CD14-positive monocyte (primary cell): Measurements from ENCODE around the gene EPHA8. TPM values are rescaled to one million over a fixed set of nuclear protein-coding genes. Genes with fewer than 3 reads are reported as not detected.

Experiments
- DNase-seq, 3 donors: peaks; one replicate each; pipeline ENCODE4 v3.0.0-alpha.2; 2011 to 2022
- H2AFZ ChIP-seq: 2 replicates; pipeline ENCODE4 v1.6.0; 2012; ENCODE audit warnings: mild to moderate bottlenecking, low read depth, low read length, inconsistent platforms; ENCODE audit not compliant: insufficient read depth, poor library complexity, severe bottlenecking
- H3K27ac ChIP-seq, 2 donors: 1 replicate in 1 of 2; 2 replicates in 1 of 2; pipeline ENCODE4 v1.5.1; 2012 to 2013; ENCODE audit warnings: low read length in 2 of 2, control low read depth in 1 of 2, inconsistent platforms in 1 of 2, low read depth in 1 of 2, mild to moderate bottlenecking in 1 of 2
- H3K27me3 ChIP-seq, 2 donors: one replicate each; pipeline versions ENCODE4 v1.6.0 to v1.6.1; 2011 to 2013; ENCODE audit warnings: low read length in 2 of 2; ENCODE audit not compliant: control insufficient read depth in 2 of 2, insufficient read depth in 2 of 2
- H3K36me3 ChIP-seq, 2 donors: replicated peaks in 1 of 2; 1 replicate in 1 of 2; 2 replicates in 1 of 2; pipeline versions ENCODE4 v1.5.1 to v1.6.1; 2012 to 2013; ENCODE audit warnings: low read length in 2 of 2, control low read depth in 1 of 2, inconsistent platforms in 1 of 2, mild to moderate bottlenecking in 1 of 2; ENCODE audit not compliant: insufficient read depth in 2 of 2, control insufficient read depth in 1 of 2
- H3K4me1 ChIP-seq, 2 donors: 1 replicate in 1 of 2; 2 replicates in 1 of 2; pipeline versions ENCODE4 v1.5.1 to v1.6.1; 2012 to 2013; ENCODE audit warnings: low read length in 2 of 2, control low read depth in 1 of 2, inconsistent platforms in 1 of 2, mild to moderate bottlenecking in 1 of 2, moderate library complexity in 1 of 2; ENCODE audit not compliant: insufficient read depth in 2 of 2, control insufficient read depth in 1 of 2
- H3K4me2 ChIP-seq: replicated peaks from 2 replicates; pipeline ENCODE3; 2012; ENCODE audit warnings: low read length, moderate library complexity, mild to moderate bottlenecking; ENCODE audit not compliant: poor library complexity, severe bottlenecking; ENCODE audit errors: extremely low read depth
- H3K4me3 ChIP-seq, 3 experiments: fragments of 200-600 bp in 1 of 3; sonication (generic) in 1 of 3; replicated peaks in 1 of 3; 1 replicate in 2 of 3; 2 replicates in 1 of 3; pipeline ENCODE4 v1.5.1; 2011 to 2013; ENCODE audit warnings: low read length in 3 of 3, mild to moderate bottlenecking in 3 of 3, control low read depth in 2 of 3, low read depth in 2 of 3, inconsistent platforms in 1 of 3, moderate library complexity in 1 of 3
- H3K79me2 ChIP-seq: 2 replicates; pipeline ENCODE4 v1.6.0; 2012; ENCODE audit warnings: mild to moderate bottlenecking, control low read depth, inconsistent platforms, low read length, moderate library complexity; ENCODE audit not compliant: insufficient read depth
- H3K9ac ChIP-seq: 2 replicates; pipeline ENCODE4 v1.6.0; 2017; ENCODE audit warnings: low read length, mild to moderate bottlenecking; ENCODE audit not compliant: insufficient read depth, poor library complexity, severe bottlenecking
- H3K9me3 ChIP-seq, 2 donors: replicated peaks in 1 of 2; 1 replicate in 1 of 2; 2 replicates in 1 of 2; pipeline versions ENCODE4 v1.5.1 to v1.6.1; 2012 to 2013; ENCODE audit warnings: low read length in 2 of 2, control low read depth in 1 of 2; ENCODE audit not compliant: control insufficient read depth in 1 of 2, insufficient read depth in 1 of 2
- H4K20me1 ChIP-seq: 2 replicates; pipeline ENCODE4 v1.6.0; 2012; ENCODE audit warnings: mild to moderate bottlenecking, low read length, control low read depth, moderate library complexity; ENCODE audit not compliant: insufficient read depth
- H3K27ac Mint-ChIP-seq, 7 donors: one replicate each; pipeline ENCODE4 v1.8.0; 2020; ENCODE audit warnings: mild to moderate bottlenecking in 7 of 7, mixed read lengths in 7 of 7, moderate library complexity in 6 of 7, inconsistent platforms in 2 of 7
- H3K27me3 Mint-ChIP-seq, 3 donors: one replicate each; pipeline ENCODE4 v1.8.0; 2021 to 2022; ENCODE audit warnings: low read depth in 3 of 3, mild to moderate bottlenecking in 3 of 3, mixed read lengths in 3 of 3, moderate library complexity in 3 of 3, inconsistent platforms in 1 of 3
- H3K36me3 Mint-ChIP-seq, 2 donors: one replicate each; pipeline ENCODE4 v1.8.0; 2020; ENCODE audit warnings: mixed read lengths in 2 of 2, inconsistent platforms in 1 of 2, mild to moderate bottlenecking in 1 of 2
- H3K4me1 Mint-ChIP-seq: one replicate; pipeline ENCODE4 v1.8.0; 2020; ENCODE audit warnings: mild to moderate bottlenecking, mixed read lengths
- H3K4me3 Mint-ChIP-seq, 2 donors: one replicate each; pipeline ENCODE4 v1.8.0; 2020; ENCODE audit warnings: mild to moderate bottlenecking in 2 of 2, mixed read lengths in 2 of 2, moderate library complexity in 1 of 2
- H3K9me3 Mint-ChIP-seq, 7 donors: one replicate each; pipeline ENCODE4 v1.8.0; 2020 to 2022; ENCODE audit warnings: mixed read lengths in 7 of 7, mild to moderate bottlenecking in 6 of 7, moderate library complexity in 6 of 7, inconsistent platforms in 2 of 7
- WGBS: methylation state at CpG from one replicate; pipeline ENCODE4 v1.1.5; 2013; ENCODE audit warnings: missing lambda C conversion rate; ENCODE audit not compliant: insufficient coverage; 5-methylcytosine and 5-hydroxymethylcytosine counted together
- intact Hi-C, 2 donors: fragments of 100-400 bp; cut with micrococcal nuclease; formaldehyde crosslinking; loops; one replicate each; pipeline versions ENCODE4 v1.15.0 to v1.15.1; 2023
- polyA plus RNA-seq, 3 donors: library from polyadenylated mRNA; depleted of rRNA in 1 of 3; unstranded in 2 of 3; stranded (reverse) in 1 of 3; fragments of 300-500 nt in 2 of 3; fragments of >200 nt in 1 of 3; fragmentation: Illumina TruSeq in 2 of 3; gene quantifications; 1 replicate in 2 of 3; 2 replicates in 1 of 3; pipeline ENCODE4 v1.2.3, GENCODE V29; 2012 to 2021
- TF ChIP-seq, protein P1 (sequence below): fragments of 200-600 bp; IDR thresholded peaks from one replicate; pipeline ENCODE4 v1.8.0; 2022; ENCODE audit warnings: antibody characterized with exemption, mild to moderate bottlenecking

Gene EPHA8
- polyA plus RNA-seq, 3 donors, result 0.04 TPM; not detected in 2

DNA sequence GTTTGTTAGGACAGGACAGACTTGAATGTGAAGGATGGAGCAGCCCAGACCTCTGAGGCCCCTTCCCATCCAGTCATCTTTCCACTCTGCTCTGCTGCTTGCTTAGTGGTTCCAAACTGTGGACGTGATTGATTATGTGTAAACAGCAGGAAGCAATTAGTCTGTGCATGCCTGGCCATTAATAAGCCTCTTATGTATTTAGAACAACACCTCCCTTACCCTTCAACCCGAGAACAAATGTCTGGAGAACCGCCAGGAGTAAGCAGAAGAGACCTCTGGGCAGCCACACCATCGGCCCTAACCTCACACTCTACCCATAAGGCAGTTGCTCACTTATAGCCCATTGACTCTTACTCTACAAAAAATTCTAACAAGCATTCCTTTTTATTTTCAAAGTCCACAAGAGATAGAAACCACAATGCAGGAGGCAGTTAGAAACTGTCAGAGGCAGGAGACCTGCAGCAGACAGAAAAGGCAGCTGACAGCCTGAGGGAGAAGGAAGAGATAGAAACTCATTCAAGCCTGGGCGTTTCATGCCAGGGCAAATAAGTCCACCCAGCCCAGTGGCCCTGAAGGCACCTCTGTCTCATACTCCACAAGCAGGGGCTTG lies 5.8 kb upstream of the EPHA8 start:
- Histone ChIP-seq H3K27me3 (peaks cover 8 to 32% of the 10 kb centered on the region in 2 donors), H2AFZ (no peak overlapping the region), H3K4me3 (no peak overlapping the region), H3K27ac (no peak overlapping the region), H3K9ac (no peak overlapping the region), H4K20me1 (no peaks in the 10 kb centered on the region), H3K36me3 (no peaks in the 10 kb centered on the region), H3K4me2 (no peak overlapping the region), H3K4me1 (no peaks in the 10 kb centered on the region), H3K9me3 (no peaks in the 10 kb centered on the region), H3K79me2 (no peaks in the 10 kb centered on the region)
- peaks cover 0 to 3% (median 0%) of the 10 kb centered on the region in 7 donors for H3K9me3 Mint-ChIP-seq
- H3K27ac Mint-ChIP-seq, result no peak overlapping the region
- DNase-seq, result no peak
- H3K36me3 Mint-ChIP-seq, result no peaks in the 10 kb centered on the region
- TF ChIP-seq, protein P1, sequence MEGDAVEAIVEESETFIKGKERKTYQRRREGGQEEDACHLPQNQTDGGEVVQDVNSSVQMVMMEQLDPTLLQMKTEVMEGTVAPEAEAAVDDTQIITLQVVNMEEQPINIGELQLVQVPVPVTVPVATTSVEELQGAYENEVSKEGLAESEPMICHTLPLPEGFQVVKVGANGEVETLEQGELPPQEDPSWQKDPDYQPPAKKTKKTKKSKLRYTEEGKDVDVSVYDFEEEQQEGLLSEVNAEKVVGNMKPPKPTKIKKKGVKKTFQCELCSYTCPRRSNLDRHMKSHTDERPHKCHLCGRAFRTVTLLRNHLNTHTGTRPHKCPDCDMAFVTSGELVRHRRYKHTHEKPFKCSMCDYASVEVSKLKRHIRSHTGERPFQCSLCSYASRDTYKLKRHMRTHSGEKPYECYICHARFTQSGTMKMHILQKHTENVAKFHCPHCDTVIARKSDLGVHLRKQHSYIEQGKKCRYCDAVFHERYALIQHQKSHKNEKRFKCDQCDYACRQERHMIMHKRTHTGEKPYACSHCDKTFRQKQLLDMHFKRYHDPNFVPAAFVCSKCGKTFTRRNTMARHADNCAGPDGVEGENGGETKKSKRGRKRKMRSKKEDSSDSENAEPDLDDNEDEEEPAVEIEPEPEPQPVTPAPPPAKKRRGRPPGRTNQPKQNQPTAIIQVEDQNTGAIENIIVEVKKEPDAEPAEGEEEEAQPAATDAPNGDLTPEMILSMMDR, result no peak
- intact Hi-C loops, result no loop called here
- 55% methylated on average over 3 of the region's 5 CpGs for WGBS
- peaks cover 43 to 80% (median 59%) of the 10 kb centered on the region in 3 donors for H3K27me3 Mint-ChIP-seq
- H3K4me1 Mint-ChIP-seq, result no peaks in the 10 kb centered on the region
- H3K4me3 Mint-ChIP-seq, result peak overlapping the region in 1 of 2 donors; percentile 8

DNA sequence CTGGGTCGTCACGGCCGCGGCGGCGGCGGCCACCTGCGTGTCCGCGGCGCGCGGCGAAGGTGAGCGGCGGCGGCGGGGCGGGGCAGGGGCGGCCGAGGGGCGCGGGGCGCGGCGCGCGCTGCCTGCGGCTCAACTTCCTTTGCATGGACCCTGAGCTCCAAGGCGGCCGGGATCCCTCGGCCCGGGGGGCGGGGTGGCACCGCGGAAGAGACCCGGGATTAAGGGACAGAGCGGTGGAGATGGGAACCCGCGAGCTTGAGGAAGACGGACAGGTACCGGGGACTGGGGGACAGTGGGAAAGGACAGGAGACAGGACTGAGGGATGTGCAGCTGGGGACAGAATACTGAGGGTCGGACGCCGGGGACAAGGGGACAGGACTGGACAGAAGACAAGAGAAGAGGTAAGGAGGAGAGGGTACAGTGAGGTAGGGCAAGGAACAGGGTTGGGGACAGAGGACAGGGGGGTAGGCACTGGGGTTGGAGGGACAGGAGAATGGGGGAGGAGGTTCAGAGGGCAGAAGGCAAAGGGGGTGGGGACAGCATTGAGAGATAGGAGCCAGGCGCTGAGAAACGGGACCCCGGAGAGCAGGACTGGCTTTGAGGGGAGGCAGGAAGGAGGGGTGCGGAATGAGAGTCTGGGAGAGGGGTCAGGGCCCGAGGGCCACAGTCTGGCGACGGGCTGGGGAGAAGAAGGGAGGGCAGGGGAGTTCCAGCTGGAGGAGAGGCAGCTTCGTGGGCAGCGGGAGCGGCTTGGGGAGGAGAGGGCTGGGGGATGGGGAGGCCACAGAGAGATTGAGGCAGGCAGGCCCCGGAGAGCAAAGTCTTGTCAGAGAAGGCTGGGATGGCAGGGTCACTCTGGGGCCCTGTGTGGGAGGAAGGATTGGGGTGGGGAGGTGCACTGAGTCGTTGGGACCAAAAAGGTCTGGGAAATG lies 648 bp downstream of the EPHA8 start:
- Mint-ChIP-seq H3K36me3 (peaks cover 0 to 2% of the 10 kb centered on the region in 2 donors), H3K9me3 (peaks cover 0 to 15% (median 2%) of the 10 kb centered on the region in 7 donors), H3K4me3 (peak overlapping the region in 1 of 2 donors; percentile 75), H3K27ac (no peak overlapping the region), H3K4me1 (no peaks in the 10 kb centered on the region), H3K27me3 (peaks cover 42 to 61% (median 54%) of the 10 kb centered on the region in 3 donors)
- no peak overlapping the region for H3K27ac ChIP-seq
- H3K9me3 ChIP-seq, result no peaks in the 10 kb centered on the region
- H3K4me3 ChIP-seq, result no peak overlapping the region
- peaks cover 14 to 40% of the 10 kb centered on the region in 2 donors for H3K27me3 ChIP-seq
- H3K79me2 ChIP-seq, result no peaks in the 10 kb centered on the region
- H3K9ac ChIP-seq, result no peak overlapping the region
- H3K4me1 ChIP-seq, result no peaks in the 10 kb centered on the region
- H4K20me1 ChIP-seq, result no peaks in the 10 kb centered on the region
- TF ChIP-seq, protein P1, result no peak
- H3K4me2 ChIP-seq, result no peak overlapping the region
- H3K36me3 ChIP-seq, result no peaks in the 10 kb centered on the region
- H2AFZ ChIP-seq, result no peak overlapping the region
- intact Hi-C loops, result no loop called here
- 3% methylated on average over 55 of the region's 57 CpGs for WGBS
- no peak for DNase-seq
